T-cell (primary cell): ENCODE measurements around the gene NEURL2. TPM values are rescaled to one million over a fixed set of nuclear protein-coding genes. Genes with fewer than 3 reads are reported as not detected.

Experiments
- ATAC-seq, 4 experiments: fragments of 200-7000 bp in 3 of 4; fragments of 150-1000 bp in 1 of 4; cut with Tn5 transposase; replicated peaks in 1 of 4; 1 replicate in 3 of 4; 2 replicates in 1 of 4; pipeline ENCODE4 v1.10.0; 2021; ENCODE audit warnings: moderate library complexity in 3 of 4, mild to moderate bottlenecking in 2 of 4, moderate number of reproducible peaks in 1 of 4
- CTCF ChIA-PET, 2 donors: fragments of 300-600 bp; sonication (Branson Sonifier 250); formaldehyde crosslinking; loops; one replicate each; lab custom pipeline; 2022; ENCODE audit warnings: antibody characterized with exemption in 2 of 2; lab: Charles Lee
- POLR2A ChIA-PET, 2 donors: fragments of 300-600 bp; sonication (Branson Sonifier 250); formaldehyde crosslinking; loops; one replicate each; lab custom pipeline; 2022; ENCODE audit warnings: antibody characterized with exemption in 2 of 2; lab: Charles Lee
- DNase-seq, 35 experiments: peaks; one replicate each; pipeline versions ENCODE4 v3.0.0 to v3.0.0-alpha.2; 2013 to 2023
- H3K27ac ChIP-seq: one replicate; pipeline ENCODE4 v1.5.1; 2013; ENCODE audit warnings: low read length
- H3K27me3 ChIP-seq, 2 experiments: replicated peaks in 1 of 2; 1 replicate in 1 of 2; 2 replicates in 1 of 2; pipeline versions ENCODE4 v1.6.1 to v1.7.0; 2013; ENCODE audit warnings: low read length in 1 of 2, mixed read lengths in 1 of 2; ENCODE audit not compliant: control insufficient read depth in 2 of 2, insufficient read depth in 2 of 2; ENCODE audit errors: extremely low read depth in 1 of 2
- H3K36me3 ChIP-seq, 2 donors: 1 replicate in 1 of 2; 2 replicates in 1 of 2; pipeline versions ENCODE4 v1.6.1 to v1.7.0; 2013; ENCODE audit warnings: low read length in 1 of 2; ENCODE audit not compliant: control insufficient read depth in 2 of 2, insufficient read depth in 1 of 2; ENCODE audit errors: extremely low read depth in 1 of 2
- H3K4me1 ChIP-seq, 2 experiments: 1 replicate in 1 of 2; 2 replicates in 1 of 2; pipeline versions ENCODE4 v1.6.1 to v1.7.0; 2013; ENCODE audit warnings: low read length in 2 of 2, mixed read lengths in 1 of 2; ENCODE audit not compliant: insufficient read depth in 2 of 2, control insufficient read depth in 1 of 2; ENCODE audit errors: extremely low read depth in 1 of 2
- H3K4me3 ChIP-seq, 2 donors: 1 replicate in 1 of 2; 2 replicates in 1 of 2; pipeline versions ENCODE4 v1.5.1 to v1.7.0; 2013; ENCODE audit warnings: mild to moderate bottlenecking in 2 of 2, low read length in 1 of 2, moderate library complexity in 1 of 2; ENCODE audit not compliant: control insufficient read depth in 1 of 2; ENCODE audit errors: extremely low read depth in 1 of 2
- H3K9me3 ChIP-seq: 2 replicates; pipeline ENCODE4 v1.7.0; 2013
- H3K27ac Mint-ChIP-seq, 2 donors: one replicate each; pipeline ENCODE4 v1.8.0; 2020 to 2021; ENCODE audit warnings: mild to moderate bottlenecking in 2 of 2, mixed read lengths in 2 of 2
- H3K27me3 Mint-ChIP-seq, 2 donors: one replicate each; pipeline ENCODE4 v1.8.0; 2021 to 2022; ENCODE audit warnings: mixed read lengths in 2 of 2
- H3K36me3 Mint-ChIP-seq: one replicate; pipeline ENCODE4 v1.8.0; 2021; ENCODE audit warnings: mixed read lengths
- H3K4me1 Mint-ChIP-seq, 3 donors: one replicate each; pipeline ENCODE4 v1.8.0; 2020 to 2022; ENCODE audit warnings: mixed read lengths in 3 of 3, mild to moderate bottlenecking in 1 of 3
- H3K4me3 Mint-ChIP-seq, 3 donors: one replicate each; pipeline ENCODE4 v1.8.0; 2020 to 2022; ENCODE audit warnings: mild to moderate bottlenecking in 3 of 3, mixed read lengths in 3 of 3, moderate library complexity in 3 of 3
- H3K9me3 Mint-ChIP-seq, 3 donors: one replicate each; pipeline ENCODE4 v1.8.0; 2020 to 2022; ENCODE audit warnings: mixed read lengths in 3 of 3
- WGBS: methylation state at CpG from one replicate; pipeline ENCODE4 v1.1.5; 2013; ENCODE audit warnings: missing lambda C conversion rate; ENCODE audit not compliant: insufficient coverage; 5-methylcytosine and 5-hydroxymethylcytosine counted together
- total RNA-seq, 35 experiments: library from RNA in 6 of 35; stranded (reverse) in 6 of 35; fragments of 120-200 nt in 1 of 35; gene quantifications; one replicate each; pipeline versions ENCODE4 v1.2.1 to v1.2.4 and lab custom pipeline; 2013 to 2026

The NEURL2 gene
- total RNA-seq, 5 donors from 2014 or later (not counting 1 experiment from before 2014, with no cell fraction given), result 3.1 to 6.9 (median 6.1) TPM

GRCh38 chr20:45888681-45889080 lies 2.3 kb downstream of the NEURL2 start:
- H3K4me1 ChIP-seq, result peaks cover 4 to 47% of the 10 kb centered on the region in 2 experiments

GRCh38 chr20:45887346-45887715 lies 3.7 kb downstream of the NEURL2 start, which contains the start of gene SPATA25:
Gene SPATA25 (minus strand): TSS chr20:45887622. CDS start chr20:45887590, 32 bp downstream.
- H3K36me3 ChIP-seq, result peaks cover 10 to 22% of the 10 kb centered on the region in 2 donors
- peaks cover 16% of the 10 kb centered on the region for H3K36me3 Mint-ChIP-seq
- H3K4me3 ChIP-seq, result no peak within 1 kb of the TSS
- WGBS, result no CpG with 5 or more reads among the region's 8 CpGs
- DNase-seq (no peak), ATAC-seq (no peak)
- peaks cover 43 to 57% (median 56%) of the 10 kb centered on the region in 3 donors for H3K4me1 Mint-ChIP-seq
- H3K4me3 Mint-ChIP-seq, result no peak within 1 kb of the TSS
- no peaks in the 10 kb centered on the region for H3K9me3 Mint-ChIP-seq
- peaks cover 4 to 36% of the 10 kb centered on the region in 2 experiments for H3K4me1 ChIP-seq
- H3K27me3 ChIP-seq, result no peaks in the 10 kb centered on the region
- ChIA-PET CTCF (no interaction called here), POLR2A (no interaction called here)
- H3K27ac Mint-ChIP-seq, result peak within 1 kb of the TSS; percentile 36 to 52
- no peaks in the 10 kb centered on the region for H3K9me3 ChIP-seq
- H3K27ac ChIP-seq, result no peak within 1 kb of the TSS
- H3K27me3 Mint-ChIP-seq, result no peaks in the 10 kb centered on the region

More at GRCh38 chr20:45888681-45889080, 2.3 kb downstream of the NEURL2 start:
- WGBS, result 93% methylated on average over 3 of the region's 3 CpGs
- Mint-ChIP-seq H3K36me3 (peaks cover 7% of the 10 kb centered on the region), H3K4me3 (no peak overlapping the region), H3K27ac (no peak overlapping the region), H3K4me1 (peaks cover 35 to 57% (median 56%) of the 10 kb centered on the region in 3 donors), H3K27me3 (no peaks in the 10 kb centered on the region), H3K9me3 (no peaks in the 10 kb centered on the region)
- ATAC-seq (no peak), DNase-seq (no peak)
- no peak overlapping the region for H3K4me3 ChIP-seq
- ChIA-PET POLR2A (interaction anchor here in 1 of 2 donors (0.6 kb wide), 1 partner anchor 57 kb away, joined by 3 read pairs; no protein-coding TSS in a partner anchor), CTCF (interaction anchor here (0.5 kb wide), 2 partner anchors 44 to 82 kb away, joined by 5 read pairs; no protein-coding TSS in a partner anchor)
- H3K9me3 ChIP-seq, result no peaks in the 10 kb centered on the region
- H3K27ac ChIP-seq, result no peak overlapping the region
- H3K27me3 ChIP-seq, result no peaks in the 10 kb centered on the region
- H3K36me3 ChIP-seq, result peaks cover 6 to 10% of the 10 kb centered on the region in 2 donors

GRCh38 chr20:45886590-45887345 lies 4.2 kb downstream of the NEURL2 start:
- Histone ChIP-seq H3K27ac (no peak overlapping the region), H3K9me3 (no peaks in the 10 kb centered on the region), H3K4me1 (peaks cover 4 to 33% of the 10 kb centered on the region in 2 experiments), H3K36me3 (peaks cover 10 to 23% of the 10 kb centered on the region in 2 donors), H3K27me3 (no peaks in the 10 kb centered on the region), H3K4me3 (no peak overlapping the region)
- CTCF ChIA-PET, result no interaction called here
- WGBS, result 93% methylated on average over 14 of the region's 19 CpGs
- no peak for ATAC-seq
- H3K9me3 Mint-ChIP-seq, result no peaks in the 10 kb centered on the region
- peaks cover 16% of the 10 kb centered on the region for H3K36me3 Mint-ChIP-seq
- H3K27ac Mint-ChIP-seq, result peak overlapping the region in 1 of 2 donors; percentile 36
- peaks cover 43 to 56% (median 55%) of the 10 kb centered on the region in 3 donors for H3K4me1 Mint-ChIP-seq
- H3K27me3 Mint-ChIP-seq, result no peaks in the 10 kb centered on the region
- no peak overlapping the region for H3K4me3 Mint-ChIP-seq
- DNase-seq, result no peak
- POLR2A ChIA-PET, result no interaction called here

- peaks cover 5 to 32% of the 10 kb centered on the region in 2 experiments for H3K4me1 ChIP-seq
- WGBS, result 82% methylated on average over 9 of the region's 9 CpGs
- peaks cover 7 to 27% of the 10 kb centered on the region in 2 donors for H3K36me3 ChIP-seq
- H3K4me3 Mint-ChIP-seq, result peak overlapping the region; percentile 18 to 81 (median 35)
- POLR2A ChIA-PET, result interaction anchor here in 1 of 2 donors (1.2 kb wide), 1 partner anchor 52 kb away, joined by 3 read pairs; the partner anchor contains the start of gene PCIF1
- no peaks in the 10 kb centered on the region for H3K27me3 Mint-ChIP-seq
- DNase-seq (no peak), ATAC-seq (no peak)
- H3K9me3 ChIP-seq, result no peaks in the 10 kb centered on the region
- peaks cover 44 to 50% (median 48%) of the 10 kb centered on the region in 3 donors for H3K4me1 Mint-ChIP-seq
- no peaks in the 10 kb centered on the region for H3K9me3 Mint-ChIP-seq
- H3K27me3 ChIP-seq, result no peaks in the 10 kb centered on the region
- no peak overlapping the region for H3K4me3 ChIP-seq
- CTCF ChIA-PET, result interaction anchor here in 1 of 2 donors (0.6 kb wide), 1 partner anchor 106 kb away, joined by 5 read pairs; no protein-coding TSS in a partner anchor
- peaks cover 16% of the 10 kb centered on the region for H3K36me3 Mint-ChIP-seq
- peak overlapping the region; percentile 53 to 69 for H3K27ac Mint-ChIP-seq
- no peak overlapping the region for H3K27ac ChIP-seq
Measured at GRCh38 chr20:45883100-45883469, 7.9 kb downstream of the NEURL2 start.

GRCh38 chr20:45882469-45883099 lies 8.4 kb downstream of the NEURL2 start:
- H3K9me3 ChIP-seq, result no peaks in the 10 kb centered on the region
- peak overlapping the region; percentile 60 to 81 (median 61) for H3K4me3 Mint-ChIP-seq
- no peaks in the 10 kb centered on the region for H3K27me3 Mint-ChIP-seq
- H3K4me3 ChIP-seq, result no peak overlapping the region
- peaks cover 44 to 48% (median 46%) of the 10 kb centered on the region in 3 donors for H3K4me1 Mint-ChIP-seq
- no peaks in the 10 kb centered on the region for H3K27me3 ChIP-seq
- peaks cover 16% of the 10 kb centered on the region for H3K36me3 Mint-ChIP-seq
- POLR2A ChIA-PET, result no interaction called here
- H3K9me3 Mint-ChIP-seq, result no peaks in the 10 kb centered on the region
- H3K4me1 ChIP-seq, result peaks cover 5 to 32% of the 10 kb centered on the region in 2 experiments
- peaks cover 6 to 32% of the 10 kb centered on the region in 2 donors for H3K36me3 ChIP-seq
- CTCF ChIA-PET, result interaction anchor here (0.6 to 2.4 kb wide), 3 partner anchors 14 to 106 kb away, joined by 3 to 11 read pairs (median 5); no protein-coding TSS in a partner anchor
- peak overlapping the region; percentile 58 to 69 for H3K27ac Mint-ChIP-seq
- no peak overlapping the region for H3K27ac ChIP-seq
- ATAC-seq (no peak), DNase-seq (no peak)
- 93% methylated on average over 4 of the region's 4 CpGs for WGBS
